HCT116 (cell line): ENCODE measurements around the gene LHX2. TPM values are rescaled to one million over a fixed set of nuclear protein-coding genes. Genes with fewer than 3 reads are reported as not detected.

ENCODE experiments used
- ATAC-seq: fragments of 200-7000 bp; cut with Tn5 transposase; 2 replicates; pipeline ENCODE4 v1.9.1; 2020; ENCODE audit warnings: mild to moderate bottlenecking, moderate library complexity
- BruUV-seq: library from RNA; stranded (reverse); fragments of 400-500 nt; replicated peaks from 2 replicates; lab custom pipeline; 2021; lab: Mats Ljungman, UMichigan
- CTCF ChIA-PET: fragments of 300-600 bp; sonication (Branson Sonifier 250); formaldehyde crosslinking; loops from one replicate; lab custom pipeline; 2021; ENCODE audit warnings: antibody characterized with exemption; lab: Charles Lee
- POLR2A ChIA-PET: fragments of 300-600, 350-600 bp; sonication (Branson Sonifier 250); formaldehyde crosslinking; loops from one replicate; lab custom pipeline; 2021; ENCODE audit warnings: antibody characterized with exemption; lab: Charles Lee
- RAD21 ChIA-PET, 2 experiments: fragments of 300-600 bp; sonication (Branson Sonifier 250); formaldehyde crosslinking; loops; one replicate each; lab custom pipeline; 2023; ENCODE audit warnings: low total read pairs in 2 of 2; ENCODE audit not compliant: uncharacterized antibody in 2 of 2, unreplicated experiment in 2 of 2, low non-redundant PET in 1 of 2; lab: Charles Lee
- DNase-seq: peaks from one replicate; pipeline ENCODE4 v3.0.0-alpha.2; 2010; ENCODE audit warnings: low read depth, low spot score
- H2AFZ ChIP-seq: fragments of 200-600 bp; shearing (Covaris generic), sonication (generic); 2 replicates; pipeline ENCODE4 v1.6.1; 2017; ENCODE audit warnings: low read depth, mixed run types, mixed read lengths, antibody characterized with exemption, low read length; ENCODE audit not compliant: poor library complexity, severe bottlenecking
- H3K27ac ChIP-seq: 2 replicates; pipeline ENCODE4 v1.5.1; 2012; ENCODE audit warnings: low read depth, low read length
- H3K27me3 ChIP-seq: fragments of 200-600 bp; sonication (generic); 2 replicates; pipeline ENCODE4 v1.6.1; 2016; ENCODE audit warnings: mixed run types, low read length, mixed read lengths; ENCODE audit not compliant: insufficient read depth
- H3K36me3 ChIP-seq, 2 experiments: fragments of 200-500 bp in 1 of 2; fragments of 200-600 bp in 1 of 2; sonication (Bioruptor generic) in 1 of 2; sonication (generic) in 1 of 2; 2 replicates each; pipeline versions ENCODE4 v1.5.1 to v1.6.1; 2014 to 2016; ENCODE audit warnings: low read length in 2 of 2, inconsistent platforms in 1 of 2, mixed read lengths in 1 of 2, mixed run types in 1 of 2; ENCODE audit not compliant: insufficient read depth in 2 of 2, control insufficient read depth in 1 of 2
- H3K4me1 ChIP-seq, 2 experiments: fragments of 200-600 bp in 1 of 2; sonication (generic) in 1 of 2; 2 replicates each; pipeline versions ENCODE4 v1.5.1 to v1.6.1; 2012 to 2017; ENCODE audit warnings: low read length in 2 of 2, inconsistent platforms in 1 of 2, mild to moderate bottlenecking in 1 of 2, mixed read lengths in 1 of 2, mixed run types in 1 of 2, moderate library complexity in 1 of 2; ENCODE audit not compliant: insufficient read depth in 2 of 2, control insufficient read depth in 1 of 2
- H3K4me2 ChIP-seq: fragments of 200-600 bp; sonication (generic); 2 replicates; pipeline ENCODE4 v1.6.1; 2017; ENCODE audit warnings: mixed run types, low read length, mixed read lengths
- H3K4me3 ChIP-seq, 2 experiments: fragments of 200-600 bp in 1 of 2; sonication (generic) in 1 of 2; replicated peaks in 1 of 2; 2 replicates each; pipeline ENCODE4 v1.5.1; 2011 to 2016; ENCODE audit warnings: low read length in 2 of 2, control low read depth in 1 of 2, low read depth in 1 of 2, mild to moderate bottlenecking in 1 of 2, mixed read lengths in 1 of 2, mixed run types in 1 of 2
- H3K79me2 ChIP-seq: fragments of 200-600 bp; sonication (generic); 2 replicates; pipeline ENCODE4 v1.6.1; 2017; ENCODE audit warnings: mild to moderate bottlenecking, mixed run types, low read length, moderate library complexity, mixed read lengths; ENCODE audit not compliant: insufficient read depth
- H3K9ac ChIP-seq: fragments of 200-600 bp; sonication (generic); 2 replicates; pipeline ENCODE4 v1.6.1; 2016; ENCODE audit warnings: low read length, mixed read lengths
- H3K9me2 ChIP-seq: fragments of 200-600 bp; sonication (generic), shearing (Covaris generic); 2 replicates; pipeline ENCODE4 v1.6.1; 2017; ENCODE audit warnings: mixed run types, mild to moderate bottlenecking, moderate library complexity; ENCODE audit not compliant: insufficient read depth
- H3K9me3 ChIP-seq, 2 experiments: fragments of 200-500 bp in 1 of 2; fragments of 200-600 bp in 1 of 2; sonication (Bioruptor generic) in 1 of 2; sonication (generic) in 1 of 2; 2 replicates each; pipeline ENCODE4 v1.6.1; 2014 to 2017; ENCODE audit warnings: low read length in 2 of 2, mixed read lengths in 2 of 2, inconsistent platforms in 1 of 2, low read depth in 1 of 2, mild to moderate bottlenecking in 1 of 2, mixed run types in 1 of 2, moderate library complexity in 1 of 2; ENCODE audit not compliant: control insufficient read depth in 1 of 2, insufficient read depth in 1 of 2
- H4K20me1 ChIP-seq: fragments of 200-600 bp; sonication (generic), shearing (Covaris generic); 2 replicates; pipeline ENCODE4 v1.6.1; 2017; ENCODE audit warnings: mixed run types, mild to moderate bottlenecking, moderate library complexity; ENCODE audit not compliant: insufficient read depth
- ELF1 ChIP-seq: IDR thresholded peaks from 2 replicates; pipeline ENCODE4 v1.6.1; 2012; ENCODE audit warnings: low read depth, borderline replicate concordance
- POLR2AphosphoS5 ChIP-seq: IDR thresholded peaks from 2 replicates; pipeline ENCODE4 v1.6.1; 2011; ENCODE audit warnings: mild to moderate bottlenecking, low read depth, low read length, moderate library complexity
- RAD21 ChIP-seq: IDR thresholded peaks from 2 replicates; pipeline ENCODE4 v1.6.1; 2012; ENCODE audit warnings: low read depth, mild to moderate bottlenecking
- SIN3A ChIP-seq: IDR thresholded peaks from 2 replicates; pipeline ENCODE4 v1.6.1; 2012; ENCODE audit warnings: low read depth
- SRF ChIP-seq: IDR thresholded peaks from 2 replicates; pipeline ENCODE4 v1.6.1; 2012; ENCODE audit warnings: low read depth
- YY1 ChIP-seq: IDR thresholded peaks from 2 replicates; pipeline ENCODE4 v1.6.1; 2011; ENCODE audit warnings: low read length, low read depth, moderate library complexity, mild to moderate bottlenecking; ENCODE audit not compliant: insufficient replicate concordance; ENCODE audit errors: extremely low read depth
- intact Hi-C: fragments of 100-400 bp; cut with micrococcal nuclease; formaldehyde crosslinking; loops from 2 replicates; pipeline ENCODE4 v1.10.0; 2022
- total RNA-seq: library from RNA; stranded (reverse); gene quantifications from one replicate; pipeline ENCODE4 v1.2.1, GENCODE V29; 2021; ENCODE audit not compliant: unreplicated experiment
- TF ChIP-seq, protein P1 (sequence below): IDR thresholded peaks from 2 replicates; pipeline ENCODE4 v1.6.1; 2012; ENCODE audit warnings: low read depth
- TF ChIP-seq, protein P2 (sequence below): IDR thresholded peaks from 2 replicates; pipeline ENCODE4 v1.6.1; 2012

The LHX2 gene
- total RNA-seq, 1 experiment from 2014 or later = 10.2 TPM

DNA sequence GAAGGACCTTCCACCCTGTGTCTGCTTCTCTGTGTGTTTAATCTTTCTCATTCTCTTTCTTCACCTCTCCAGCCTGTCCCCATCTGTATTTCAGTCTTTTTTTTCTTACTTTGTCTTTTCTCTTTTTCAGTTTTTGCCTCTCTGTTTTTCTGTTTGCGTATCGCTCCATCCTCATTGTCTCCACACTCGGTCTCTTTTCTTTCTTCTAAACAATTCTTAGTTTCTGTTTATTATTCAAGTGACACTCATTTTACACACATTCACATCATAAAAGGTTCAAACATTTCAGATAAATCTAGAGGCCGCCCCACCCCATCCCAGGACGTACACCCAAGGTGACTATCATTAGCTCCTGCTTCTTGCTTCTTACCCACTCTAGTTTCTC lies 9.8 kb downstream of the LHX2 start:
- DNase-seq (no peak), ATAC-seq (no peak)
- Histone ChIP-seq H3K4me1 (no peaks in the 10 kb centered on the region), H3K4me3 (no peak overlapping the region), H3K9me3 (no peaks in the 10 kb centered on the region), H3K27ac (no peak overlapping the region), H4K20me1 (no peaks in the 10 kb centered on the region), H3K27me3 (no peaks in the 10 kb centered on the region), H3K9me2 (no peaks in the 10 kb centered on the region), H3K79me2 (no peaks in the 10 kb centered on the region), H2AFZ (no peak overlapping the region), H3K4me2 (no peak overlapping the region), H3K9ac (no peak overlapping the region), H3K36me3 (0 out of 4 replicates have a peak, but pooled peaks cover 0 to 2% of the 10 kb centered on the region in 2 experiments)
- BruUV-seq = no TSS peak
- ChIA-PET POLR2A (no interaction called here), RAD21 (no interaction called here), CTCF (no interaction called here)
- intact Hi-C loops = no loop called here
- TF ChIP-seq, protein P1, sequence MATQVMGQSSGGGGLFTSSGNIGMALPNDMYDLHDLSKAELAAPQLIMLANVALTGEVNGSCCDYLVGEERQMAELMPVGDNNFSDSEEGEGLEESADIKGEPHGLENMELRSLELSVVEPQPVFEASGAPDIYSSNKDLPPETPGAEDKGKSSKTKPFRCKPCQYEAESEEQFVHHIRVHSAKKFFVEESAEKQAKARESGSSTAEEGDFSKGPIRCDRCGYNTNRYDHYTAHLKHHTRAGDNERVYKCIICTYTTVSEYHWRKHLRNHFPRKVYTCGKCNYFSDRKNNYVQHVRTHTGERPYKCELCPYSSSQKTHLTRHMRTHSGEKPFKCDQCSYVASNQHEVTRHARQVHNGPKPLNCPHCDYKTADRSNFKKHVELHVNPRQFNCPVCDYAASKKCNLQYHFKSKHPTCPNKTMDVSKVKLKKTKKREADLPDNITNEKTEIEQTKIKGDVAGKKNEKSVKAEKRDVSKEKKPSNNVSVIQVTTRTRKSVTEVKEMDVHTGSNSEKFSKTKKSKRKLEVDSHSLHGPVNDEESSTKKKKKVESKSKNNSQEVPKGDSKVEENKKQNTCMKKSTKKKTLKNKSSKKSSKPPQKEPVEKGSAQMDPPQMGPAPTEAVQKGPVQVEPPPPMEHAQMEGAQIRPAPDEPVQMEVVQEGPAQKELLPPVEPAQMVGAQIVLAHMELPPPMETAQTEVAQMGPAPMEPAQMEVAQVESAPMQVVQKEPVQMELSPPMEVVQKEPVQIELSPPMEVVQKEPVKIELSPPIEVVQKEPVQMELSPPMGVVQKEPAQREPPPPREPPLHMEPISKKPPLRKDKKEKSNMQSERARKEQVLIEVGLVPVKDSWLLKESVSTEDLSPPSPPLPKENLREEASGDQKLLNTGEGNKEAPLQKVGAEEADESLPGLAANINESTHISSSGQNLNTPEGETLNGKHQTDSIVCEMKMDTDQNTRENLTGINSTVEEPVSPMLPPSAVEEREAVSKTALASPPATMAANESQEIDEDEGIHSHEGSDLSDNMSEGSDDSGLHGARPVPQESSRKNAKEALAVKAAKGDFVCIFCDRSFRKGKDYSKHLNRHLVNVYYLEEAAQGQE = no peak
- TF ChIP-seq, protein P2, sequence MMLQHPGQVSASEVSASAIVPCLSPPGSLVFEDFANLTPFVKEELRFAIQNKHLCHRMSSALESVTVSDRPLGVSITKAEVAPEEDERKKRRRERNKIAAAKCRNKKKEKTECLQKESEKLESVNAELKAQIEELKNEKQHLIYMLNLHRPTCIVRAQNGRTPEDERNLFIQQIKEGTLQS = no peak

DNA sequence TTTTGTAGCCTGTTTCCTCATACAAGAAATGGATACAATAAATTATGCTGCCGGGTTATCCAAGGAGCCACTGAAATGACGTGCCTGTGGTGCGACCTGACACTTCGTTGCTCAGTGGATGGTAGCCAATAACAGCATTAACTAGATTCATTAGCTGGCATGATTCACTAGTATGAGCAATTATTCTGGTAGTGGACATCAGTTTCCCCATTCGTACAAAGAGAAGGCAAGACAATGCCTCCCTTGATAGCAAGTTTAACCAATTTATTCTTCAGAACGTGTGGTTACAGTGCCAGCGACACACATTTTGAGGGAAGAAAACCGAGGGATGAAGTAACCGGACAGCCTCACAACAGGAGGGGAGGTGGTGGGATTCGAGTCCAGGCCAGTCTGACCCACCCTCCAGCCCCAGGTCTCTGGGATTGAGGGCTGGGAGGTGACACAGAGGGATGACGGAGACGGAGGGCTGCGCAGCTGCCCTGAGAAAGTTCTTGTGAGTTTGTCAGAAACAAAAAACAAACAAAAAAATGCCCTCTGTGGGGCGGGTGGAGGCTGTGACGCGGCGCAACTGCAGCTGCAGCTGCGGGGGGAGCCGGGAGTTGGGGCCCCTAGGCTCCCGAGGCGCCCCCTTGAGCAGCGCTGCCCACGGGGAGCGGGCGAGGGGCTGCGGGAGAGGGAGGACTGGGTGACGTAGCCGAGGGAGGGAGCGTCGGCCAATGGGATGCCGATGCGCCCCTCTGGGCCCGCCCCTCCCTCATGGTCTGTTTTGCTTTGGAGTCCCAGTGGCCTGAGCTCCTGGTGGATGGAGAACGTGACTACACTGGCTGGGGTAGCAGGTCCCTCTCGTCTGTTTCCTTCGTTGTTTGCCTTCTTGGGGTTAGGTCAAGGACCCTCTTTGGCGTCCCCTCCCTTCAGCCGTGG lies 10.9 kb downstream of the LHX2 start:
- Histone ChIP-seq H2AFZ (no peak overlapping the region), H3K27ac (no peak overlapping the region), H3K4me1 (no peaks in the 10 kb centered on the region), H3K27me3 (no peaks in the 10 kb centered on the region), H3K9ac (no peak overlapping the region), H3K9me3 (no peaks in the 10 kb centered on the region), H3K4me3 (no peak overlapping the region), H3K4me2 (no peak overlapping the region), H3K9me2 (no peaks in the 10 kb centered on the region), H3K36me3 (0 out of 4 replicates have a peak, but pooled peaks cover 0 to 2% of the 10 kb centered on the region in 2 experiments), H4K20me1 (no peaks in the 10 kb centered on the region), H3K79me2 (no peaks in the 10 kb centered on the region)
- ATAC-seq (no peak; the same call in 1 of the 2 replicates), DNase-seq (no peak)
- no peak for TF ChIP-seq RAD21
- no peak for TF ChIP-seq POLR2AphosphoS5
- no peak for TF ChIP-seq SIN3A
- TF ChIP-seq YY1 = no peak
- no peak for TF ChIP-seq SRF
- no peak for TF ChIP-seq ELF1
- RAD21 ChIA-PET = no interaction called here
- CTCF ChIA-PET = no interaction called here
- no TSS peak for BruUV-seq
- POLR2A ChIA-PET = no interaction called here
- intact Hi-C loops = no loop called here
